PC-9 (cell line): ENCODE measurements around the gene CACNA1D.

Source experiments
- CTCF ChIP-seq: fragments of 200-600 bp; sonication (generic); conservative IDR thresholded peaks from 2 replicates; pipeline ENCODE4 v1.6.1; 2017; ENCODE audit warnings: mixed run types, antibody characterized with exemption, mild to moderate bottlenecking, moderate library complexity
- EZH2 ChIP-seq: fragments of 200-600 bp; sonication (generic); IDR thresholded peaks from 2 replicates; pipeline ENCODE4 v1.8.0; 2017; ENCODE audit warnings: antibody characterized with exemption, low read depth

- no peak for TF ChIP-seq CTCF
- no peak for TF ChIP-seq EZH2
These were observed 310.5 kb downstream of the CACNA1D start for GRCh38 chr3:53804697-53805462.
